ENCODE results near the gene SERPINI1.

- TF ChIP-seq TEAD4 (IDR thresholded peaks at IDR 0.05; ENCODE audit: low read depth, low read length) (no peak), BRCA1 (IDR thresholded peaks at IDR 0.05; ENCODE audit: low read depth, low read length) (no peak), ZNF274 (IDR thresholded peaks at IDR 0.05; ENCODE audit: borderline replicate concordance, extremely low read depth, low read length) (no peak), TAF1 (IDR thresholded peaks at IDR 0.05; ENCODE audit: low read depth, low read length) (no peak), CREB1 (IDR thresholded peaks at IDR 0.05) (no peak), EP300 (IDR thresholded peaks at IDR 0.05; ENCODE audit: borderline replicate concordance in 1 of 2, low read depth in 2 of 2, low read length in 2 of 2) (no peak), CTCF (IDR thresholded peaks at IDR 0.05; ENCODE audit: control extremely low read depth in 1 of 3, insufficient read depth in 1 of 3, low read depth in 1 of 3, low read length in 3 of 3) (no peak), HDAC6 (IDR thresholded peaks at IDR 0.05; ENCODE audit: low read depth, low read length) (no peak), JUN (IDR thresholded peaks at IDR 0.05; ENCODE audit: low read depth, low read length) (no peak)
Measured at GRCh38 chr3:167861649-167862048, 126.1 kb downstream of the SERPINI1 start.

Data from H1 (cell line).